Neuronal stem cell (in vitro differentiated cells): ENCODE data around the gene PLXNA1.

Source experiments
- DNase-seq: peaks from one replicate; pipeline ENCODE4 v3.0.0-alpha.2; 2013; ENCODE audit warnings: low spot score
- H2AFZ ChIP-seq: one replicate; pipeline ENCODE4 v1.6.1; 2013; ENCODE audit warnings: mild to moderate bottlenecking, low read length, inconsistent platforms
- H2AK5ac ChIP-seq: 2 replicates; pipeline ENCODE4 v1.6.1; 2013; ENCODE audit warnings: low read depth, mild to moderate bottlenecking, inconsistent platforms, low read length, moderate library complexity, mixed read lengths
- H2BK120ac ChIP-seq: 2 replicates; pipeline ENCODE4 v1.6.1; 2013; ENCODE audit warnings: low read depth, mild to moderate bottlenecking, inconsistent platforms, low read length, moderate library complexity, mixed read lengths
- H2BK12ac ChIP-seq: one replicate; pipeline ENCODE4 v1.6.1; 2013; ENCODE audit warnings: low read length, inconsistent platforms
- H2BK15ac ChIP-seq: 2 replicates; pipeline ENCODE4 v1.6.1; 2013; ENCODE audit warnings: mild to moderate bottlenecking, low read length, inconsistent platforms, mixed read lengths
- H2BK5ac ChIP-seq: one replicate; pipeline ENCODE4 v1.6.1; 2013; ENCODE audit warnings: inconsistent platforms, mild to moderate bottlenecking, low read length, moderate library complexity
- H3K14ac ChIP-seq: one replicate; pipeline ENCODE4 v1.6.1; 2013; ENCODE audit warnings: low read length, inconsistent platforms
- H3K18ac ChIP-seq: 2 replicates; pipeline ENCODE4 v1.6.1; 2013; ENCODE audit warnings: low read length, inconsistent platforms
- H3K23ac ChIP-seq: 2 replicates; pipeline ENCODE4 v1.6.1; 2013; ENCODE audit warnings: low read depth, mild to moderate bottlenecking, mixed read lengths, low read length, inconsistent platforms; ENCODE audit not compliant: poor library complexity
- H3K27ac ChIP-seq: replicated peaks from 3 replicates; pipeline ENCODE4 v1.5.1; 2013; ENCODE audit warnings: low read length, inconsistent platforms
- H3K27me3 ChIP-seq, 3 experiments: 2 replicates each; pipeline ENCODE4 v1.6.1; 2013; ENCODE audit warnings: low read length in 3 of 3, mild to moderate bottlenecking in 2 of 3, inconsistent platforms in 1 of 3, low read depth in 1 of 3, mixed read lengths in 1 of 3, moderate library complexity in 1 of 3; ENCODE audit not compliant: control insufficient read depth in 3 of 3, insufficient read depth in 3 of 3
- H3K36me3 ChIP-seq, 2 donors: replicated peaks in 1 of 2; 2 replicates each; pipeline ENCODE4 v1.6.1; 2013; ENCODE audit warnings: low read length in 2 of 2; ENCODE audit not compliant: control insufficient read depth in 2 of 2, insufficient read depth in 2 of 2
- H3K4ac ChIP-seq: 2 replicates; pipeline ENCODE4 v1.6.1; 2013; ENCODE audit warnings: inconsistent platforms, mild to moderate bottlenecking, low read length, moderate library complexity
- H3K4me1 ChIP-seq, 2 donors: 1 replicate in 1 of 2; 2 replicates in 1 of 2; pipeline ENCODE4 v1.6.1; 2013; ENCODE audit warnings: low read length in 2 of 2, low read depth in 1 of 2; ENCODE audit not compliant: control insufficient read depth in 2 of 2, insufficient read depth in 1 of 2
- H3K4me2 ChIP-seq: one replicate; pipeline ENCODE4 v1.6.1; 2013; ENCODE audit warnings: mild to moderate bottlenecking, low read length, inconsistent platforms; ENCODE audit not compliant: insufficient read depth, poor library complexity, severe bottlenecking
- H3K4me3 ChIP-seq, 2 donors: 2 replicates each; pipeline ENCODE4 v1.5.1; 2013; ENCODE audit warnings: low read length in 2 of 2, mild to moderate bottlenecking in 2 of 2, inconsistent platforms in 1 of 2, moderate library complexity in 1 of 2
- H3K79me1 ChIP-seq: one replicate; pipeline ENCODE4 v1.6.1; 2013; ENCODE audit warnings: low read depth, mild to moderate bottlenecking, inconsistent platforms, low read length, moderate library complexity
- H3K9ac ChIP-seq: one replicate; pipeline ENCODE4 v1.6.1; 2013; ENCODE audit warnings: mild to moderate bottlenecking, low read depth, low read length, inconsistent platforms; ENCODE audit not compliant: poor library complexity
- H3K9me3 ChIP-seq, 2 donors: replicated peaks in 1 of 2; 2 replicates each; pipeline versions ENCODE3 to v1.6.1; 2013; ENCODE audit warnings: low read length in 2 of 2, mild to moderate bottlenecking in 2 of 2, inconsistent platforms in 1 of 2, low read depth in 1 of 2, mixed read lengths in 1 of 2, moderate library complexity in 1 of 2; ENCODE audit not compliant: control insufficient read depth in 2 of 2, insufficient read depth in 1 of 2
- H4K8ac ChIP-seq: one replicate; pipeline ENCODE4 v1.6.1; 2013; ENCODE audit warnings: low read depth, mild to moderate bottlenecking, inconsistent platforms, low read length, moderate library complexity
- H4K91ac ChIP-seq: one replicate; pipeline ENCODE4 v1.6.1; 2013; ENCODE audit warnings: low read length, low read depth, mild to moderate bottlenecking, inconsistent platforms; ENCODE audit not compliant: poor library complexity
- WGBS, 2 donors: extraction: QIAGEN DNeasy Blood & Tissue Kit; methylation state at CpG; one replicate each; pipeline ENCODE4 v1.1.7; 2013; ENCODE audit warnings: missing lambda C conversion rate in 2 of 2, mixed read lengths in 1 of 2; ENCODE audit not compliant: insufficient read length in 2 of 2, insufficient replicate concordance in 1 of 2; ENCODE audit errors: extremely low coverage in 2 of 2; 5-methylcytosine and 5-hydroxymethylcytosine counted together

The PLXNA1 gene

DNA sequence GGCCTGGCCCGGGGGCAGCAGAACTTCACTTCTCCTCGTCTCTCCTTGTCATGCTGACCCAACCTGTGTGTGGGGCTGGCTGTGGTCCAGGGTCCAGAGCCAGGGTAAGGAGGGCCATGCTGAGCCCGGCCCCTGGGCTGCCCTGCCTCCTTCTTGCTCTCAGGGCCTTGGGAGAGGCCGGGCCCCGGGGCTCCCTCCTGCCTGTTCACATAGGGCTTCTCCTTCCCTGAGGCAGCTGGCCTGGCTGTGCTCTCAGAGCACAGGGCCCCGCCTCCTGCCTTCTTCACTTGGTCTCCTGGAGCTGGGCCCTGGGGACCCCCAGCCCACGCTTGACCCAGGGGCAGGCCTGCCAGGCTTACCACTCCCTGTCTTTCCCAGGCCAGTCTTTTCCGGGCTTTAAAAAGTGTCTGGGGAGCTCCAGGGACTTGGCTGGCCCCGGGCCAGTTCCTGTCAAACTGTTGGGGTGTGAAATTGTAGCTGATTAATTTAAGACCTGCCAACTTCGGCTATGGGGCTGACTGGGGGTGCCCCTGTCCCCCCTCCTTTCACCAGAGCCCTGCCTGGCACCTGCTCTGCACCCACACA is 11.8 kb downstream of the PLXNA1 start:
- H3K36me3 ChIP-seq = peaks cover 44 to 82% of the 10 kb centered on the region in 2 donors
- no peak overlapping the region for H2AFZ ChIP-seq
- no peak overlapping the region for H3K4me2 ChIP-seq
- peaks cover 0 to 14% of the 10 kb centered on the region in 2 donors for H3K4me1 ChIP-seq
- peak overlapping the region; percentile 75 for H3K9ac ChIP-seq
- no peak overlapping the region for H3K27ac ChIP-seq
- H4K8ac ChIP-seq = no peak overlapping the region
- H2BK12ac ChIP-seq = no peak overlapping the region
- no peak overlapping the region for H2AK5ac ChIP-seq
- no peaks in the 10 kb centered on the region for H3K27me3 ChIP-seq
- WGBS, 2 donors = no CpG with 5 or more reads among the region's 10 CpGs
- H3K23ac ChIP-seq = peak overlapping the region; percentile 85
- H3K79me1 ChIP-seq = peaks cover 66% of the 10 kb centered on the region
- H2BK5ac ChIP-seq = no peak overlapping the region
- H3K18ac ChIP-seq = no peak overlapping the region
- no peak overlapping the region for H3K4me3 ChIP-seq
- H2BK15ac ChIP-seq = no peak overlapping the region
- H4K91ac ChIP-seq = no peak overlapping the region
- no peak for DNase-seq
- H3K4ac ChIP-seq = no peak overlapping the region
- H2BK120ac ChIP-seq = no peak overlapping the region
- peak overlapping the region; percentile 21 for H3K14ac ChIP-seq
- H3K9me3 ChIP-seq = no peaks in the 10 kb centered on the region

DNA sequence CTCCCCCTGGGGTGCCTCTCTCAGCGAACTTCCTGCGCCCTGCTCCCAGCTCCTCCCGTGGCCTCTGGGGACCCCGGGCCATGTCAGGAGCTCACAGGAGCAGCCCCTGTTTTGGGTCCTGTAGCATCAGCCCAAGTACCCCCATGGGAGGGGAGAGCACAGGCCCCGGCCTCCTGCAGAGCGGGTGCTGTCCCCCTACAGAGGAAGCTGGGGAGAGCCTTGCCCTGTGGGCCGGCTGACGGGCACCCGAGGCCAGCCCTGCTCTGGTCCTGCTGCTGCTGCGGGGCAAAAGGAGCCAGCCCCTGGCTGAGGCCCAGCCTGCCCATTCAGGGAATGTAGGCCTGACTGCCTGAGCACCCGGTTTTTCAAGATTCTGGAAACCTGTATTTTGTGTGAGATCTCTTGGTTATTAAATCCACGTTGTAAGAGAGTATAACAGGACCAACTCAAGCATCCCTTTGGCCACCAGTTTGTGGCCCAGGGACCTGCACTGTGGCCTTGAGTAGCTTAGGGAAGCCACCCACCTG is 12.4 kb downstream of the PLXNA1 start:
- no peaks in the 10 kb centered on the region for H3K9me3 ChIP-seq
- no peak overlapping the region for H2AK5ac ChIP-seq
- H3K27me3 ChIP-seq = no peaks in the 10 kb centered on the region
- peaks cover 0 to 14% of the 10 kb centered on the region in 2 donors for H3K4me1 ChIP-seq
- H3K4me3 ChIP-seq = no peak overlapping the region
- no peak overlapping the region for H2BK15ac ChIP-seq
- H2AFZ ChIP-seq = no peak overlapping the region
- no peak overlapping the region for H2BK120ac ChIP-seq
- no peak overlapping the region for H3K4me2 ChIP-seq
- H2BK12ac ChIP-seq = no peak overlapping the region
- H3K4ac ChIP-seq = no peak overlapping the region
- no CpG with 5 or more reads among the region's 12 CpGs for WGBS, 2 donors
- peaks cover 38 to 76% of the 10 kb centered on the region in 2 donors for H3K36me3 ChIP-seq
- no peak overlapping the region for H3K27ac ChIP-seq
- H3K18ac ChIP-seq = no peak overlapping the region
- H3K14ac ChIP-seq = peak overlapping the region; percentile 21
- H2BK5ac ChIP-seq = no peak overlapping the region
- no peak overlapping the region for H4K91ac ChIP-seq
- no peak overlapping the region for H4K8ac ChIP-seq
- no peak overlapping the region for H3K9ac ChIP-seq
- peak overlapping the region; percentile 85 for H3K23ac ChIP-seq
- no peak for DNase-seq
- H3K79me1 ChIP-seq = peaks cover 65% of the 10 kb centered on the region

DNA sequence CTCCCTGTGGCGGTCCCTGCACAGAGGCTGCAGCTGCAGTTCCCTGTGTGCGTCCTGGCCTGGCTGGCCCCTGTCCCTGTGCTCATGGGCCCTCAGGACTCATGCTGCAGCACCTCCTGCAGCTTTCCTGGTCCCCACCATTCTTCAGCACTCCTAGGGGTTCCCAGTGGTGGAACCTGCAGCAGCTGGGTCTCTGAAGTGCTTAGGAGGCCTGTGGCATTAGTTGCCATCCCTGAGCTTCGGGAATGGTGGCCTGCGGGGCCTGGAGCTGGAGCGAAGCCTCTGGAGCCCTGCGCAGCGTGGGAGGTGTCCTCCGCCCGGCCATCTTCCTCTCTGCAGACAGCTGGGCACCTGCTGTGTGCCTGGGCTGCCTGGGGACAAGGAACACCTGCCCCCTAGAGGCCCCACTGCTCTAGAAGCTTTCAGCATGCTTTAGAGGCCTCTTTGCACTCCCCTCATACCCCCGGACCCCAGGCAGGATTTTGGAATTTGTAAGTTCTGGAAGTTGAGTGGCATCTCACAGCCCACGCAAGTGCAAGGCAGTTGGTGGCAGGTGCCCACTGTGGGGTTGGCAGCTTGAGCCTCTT is 13.1 kb downstream of the PLXNA1 start:
- no peak for DNase-seq
- no peak overlapping the region for H3K23ac ChIP-seq
- no peak overlapping the region for H3K4me3 ChIP-seq
- no peak overlapping the region for H4K91ac ChIP-seq
- H2BK15ac ChIP-seq = no peak overlapping the region
- peaks cover 64% of the 10 kb centered on the region for H3K79me1 ChIP-seq
- H3K4me2 ChIP-seq = no peak overlapping the region
- H3K14ac ChIP-seq = no peak overlapping the region
- H4K8ac ChIP-seq = no peak overlapping the region
- WGBS, 2 donors = no CpG with 5 or more reads among the region's 11 CpGs
- H3K4ac ChIP-seq = no peak overlapping the region
- H3K36me3 ChIP-seq = peaks cover 37 to 69% of the 10 kb centered on the region in 2 donors
- no peaks in the 10 kb centered on the region for H3K9me3 ChIP-seq
- H2BK12ac ChIP-seq = no peak overlapping the region
- H3K9ac ChIP-seq = no peak overlapping the region
- no peaks in the 10 kb centered on the region for H3K27me3 ChIP-seq
- no peak overlapping the region for H2AFZ ChIP-seq
- no peak overlapping the region for H3K27ac ChIP-seq
- H3K4me1 ChIP-seq = peaks cover 0 to 10% of the 10 kb centered on the region in 2 donors
- H2BK5ac ChIP-seq = no peak overlapping the region
- no peak overlapping the region for H3K18ac ChIP-seq
- H2AK5ac ChIP-seq = no peak overlapping the region
- H2BK120ac ChIP-seq = no peak overlapping the region

DNA sequence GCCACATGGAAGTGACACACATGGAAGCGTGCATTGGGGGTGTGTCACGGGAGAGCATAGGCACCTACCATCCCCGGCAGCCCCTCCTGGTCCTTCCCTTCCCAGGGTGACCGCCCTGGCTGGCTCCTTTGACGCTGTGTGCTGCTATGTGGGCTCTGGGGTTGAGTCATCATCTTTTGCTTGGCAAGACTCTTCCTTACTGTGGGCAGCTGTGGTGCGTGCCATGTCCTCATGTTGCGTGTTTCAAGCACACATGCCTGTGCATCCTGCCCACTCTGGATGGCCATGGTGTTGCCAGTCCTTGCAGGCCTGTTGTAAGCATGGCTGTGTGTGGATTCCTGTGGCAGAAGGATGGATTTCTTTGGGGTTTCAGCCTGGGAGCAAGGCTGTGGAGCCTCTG is 14.0 kb downstream of the PLXNA1 start:
- Histone ChIP-seq H3K4me3 (no peak overlapping the region), H3K18ac (no peak overlapping the region), H3K23ac (peak overlapping the region; percentile 29), H3K14ac (peak overlapping the region; percentile 84), H3K9me3 (no peaks in the 10 kb centered on the region), H2BK5ac (no peak overlapping the region), H3K36me3 (peaks cover 37 to 60% of the 10 kb centered on the region in 2 donors), H3K9ac (peak overlapping the region; percentile 64), H3K27ac (no peak overlapping the region), H3K4me2 (no peak overlapping the region), H3K4ac (no peak overlapping the region), H2BK12ac (no peak overlapping the region), H2BK15ac (no peak overlapping the region), H2BK120ac (no peak overlapping the region), H3K27me3 (no peaks in the 10 kb centered on the region), H4K8ac (no peak overlapping the region), H4K91ac (no peak overlapping the region), H2AFZ (no peak overlapping the region), H2AK5ac (peak overlapping the region; percentile 9), H3K4me1 (peaks cover 6 to 19% of the 10 kb centered on the region in 2 donors), H3K79me1 (peaks cover 70% of the 10 kb centered on the region)
- DNase-seq = no peak
- no CpG with 5 or more reads among the region's 7 CpGs for WGBS, 2 donors
